Activated CD4-positive, alpha-beta T cell treated with anti-CD3 and anti-CD28 coated beads, Interleukin-10, Interleukin-2, amounts not matched to agents 100 ng/mL and 50 ng/mL, durations not matched to agents 16 hours and 8 hours (primary cell): ENCODE measurements around the gene FAM78B.

Experiments used
- DNase-seq: peaks from one replicate; pipeline ENCODE4 v3.0.0-alpha.2; 2020

Gene FAM78B

GRCh38 chr1:166063701-166064100 is 103.1 kb downstream of the FAM78B start:
- DNase-seq, result no peak

- no peak for DNase-seq
Measured at GRCh38 chr1:166062421-166063070, 104.3 kb downstream of the FAM78B start.

- no peak for DNase-seq
Measured at GRCh38 chr1:166057650-166058049, 109.2 kb downstream of the FAM78B start.

DNA sequence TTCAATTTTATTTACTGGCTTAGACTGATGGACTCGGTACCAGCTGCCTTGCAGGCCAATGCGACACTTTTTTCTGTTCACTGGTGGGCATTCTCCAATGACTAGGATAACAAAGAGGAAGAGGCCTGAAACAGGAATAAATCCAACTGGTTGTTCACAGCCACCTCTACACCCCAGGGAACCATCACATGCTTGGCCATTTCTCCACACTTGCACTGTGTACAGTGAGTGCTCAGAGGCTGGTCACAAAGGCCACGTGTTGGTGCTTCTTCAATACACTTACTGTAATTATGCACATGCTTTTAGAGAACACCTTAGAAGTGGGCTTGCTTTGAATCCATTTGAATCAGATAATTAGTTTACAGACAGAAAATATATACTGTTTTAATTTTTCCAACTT is 113.4 kb downstream of the FAM78B start:
- DNase-seq, result no peak

GRCh38 chr1:166040202-166040997 is 126.4 kb downstream of the FAM78B start:
- DNase-seq, result no peak

DNA sequence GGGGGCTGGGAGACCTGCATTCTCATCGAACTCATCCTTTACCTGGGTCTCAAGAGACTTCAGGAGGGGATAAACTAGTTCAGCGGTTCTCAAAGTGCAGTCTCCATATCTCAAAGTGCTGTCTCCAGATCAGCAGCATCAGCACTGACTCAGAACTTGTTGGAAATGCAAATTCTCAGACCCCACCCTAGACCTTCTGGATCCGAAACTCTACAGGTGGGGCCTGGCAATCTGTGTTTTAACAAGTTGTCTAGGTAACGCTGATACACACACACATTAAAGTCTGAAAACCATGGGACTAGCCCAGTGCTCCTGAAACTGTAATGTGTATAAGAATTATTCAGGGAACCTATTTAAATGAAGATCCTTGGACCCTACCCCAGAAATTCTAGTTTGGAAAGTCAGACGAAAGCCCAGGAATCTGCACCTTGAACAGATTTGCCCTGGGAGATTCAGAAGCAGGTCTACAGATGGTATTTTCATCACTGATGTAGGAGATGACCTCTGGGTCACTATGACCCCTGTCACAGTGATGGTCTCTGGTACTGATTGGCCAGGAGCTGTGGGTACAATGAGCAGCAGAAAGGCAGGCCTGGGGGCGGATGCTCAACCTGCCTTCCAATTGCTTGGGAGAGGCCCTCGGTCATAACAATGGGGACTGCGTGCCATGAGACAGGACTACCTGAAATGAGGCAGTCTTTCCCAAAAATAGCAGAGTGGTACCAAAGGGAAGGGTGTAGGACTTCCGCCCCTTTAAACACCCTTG is 127.2 kb downstream of the FAM78B start:
- DNase-seq, result no peak

GRCh38 chr1:166036092-166036491 is 130.7 kb downstream of the FAM78B start:
- no peak for DNase-seq

- no peak for DNase-seq
Measured at GRCh38 chr1:166032572-166033371, 134.0 kb downstream of the FAM78B start.

- no peak for DNase-seq
Measured at GRCh38 chr1:166031932-166032571, 134.7 kb downstream of the FAM78B start.

DNA sequence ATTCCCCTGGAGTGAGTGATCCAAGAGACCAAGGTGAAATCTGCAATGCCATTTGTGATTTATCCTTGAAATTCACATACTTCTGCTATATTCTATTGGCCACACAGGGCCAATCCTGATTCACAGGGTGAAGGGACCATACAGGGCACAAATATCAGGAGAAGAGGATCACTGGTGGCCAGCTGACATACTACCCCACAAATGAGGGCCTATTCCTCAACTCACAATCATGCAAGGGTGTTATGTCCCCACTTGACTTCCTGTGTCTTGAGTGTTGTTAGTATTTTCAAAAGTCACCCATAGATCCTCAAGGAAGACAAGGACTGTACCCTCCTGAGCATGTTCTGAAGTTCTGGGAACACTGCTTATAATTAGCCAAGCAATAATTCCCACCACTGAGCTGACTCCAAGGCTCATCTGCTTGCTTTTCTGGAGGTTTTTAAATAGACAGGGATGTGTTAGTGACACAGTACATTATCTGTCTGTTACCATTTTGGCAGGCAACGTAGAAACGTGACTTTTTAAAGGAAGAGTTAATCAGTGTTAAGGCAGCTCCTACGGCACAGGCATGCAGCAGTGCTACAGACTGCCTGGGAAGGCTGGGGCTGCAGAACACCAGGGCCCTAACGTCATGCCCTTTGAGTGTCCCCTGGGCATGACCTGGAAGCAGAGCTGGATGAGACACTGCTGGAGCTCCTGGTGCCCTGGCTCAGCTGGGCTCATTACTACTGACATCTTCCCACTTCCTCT is 137.4 kb downstream of the FAM78B start:
- no peak for DNase-seq

- DNase-seq, result no peak
Measured at GRCh38 chr1:166026555-166026954, 140.2 kb downstream of the FAM78B start.

- DNase-seq, result no peak
Measured at GRCh38 chr1:166026143-166026542, 140.7 kb downstream of the FAM78B start.

DNA sequence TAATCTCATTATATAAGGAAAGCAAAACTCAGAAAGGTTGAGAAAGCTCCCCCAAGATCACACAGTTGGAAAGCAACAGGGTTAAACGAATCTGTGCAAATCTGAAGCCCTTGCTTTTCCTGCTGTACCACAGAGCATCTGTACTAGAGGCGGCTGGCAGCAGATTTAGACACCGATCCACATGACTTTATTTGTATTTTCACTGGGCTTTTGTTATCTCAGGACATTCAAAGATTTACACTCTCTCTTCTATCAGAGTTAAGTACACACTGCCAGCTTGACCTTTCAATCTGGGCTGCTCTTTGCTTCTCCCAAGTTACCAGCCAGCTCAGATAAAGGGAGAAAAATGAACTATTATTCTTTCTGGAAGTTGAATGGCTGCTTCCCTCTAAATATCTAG is 146.6 kb downstream of the FAM78B start:
- no peak for DNase-seq
